ENCODE data around the gene POLR2J3. TPM values are rescaled to one million over a fixed set of nuclear protein-coding genes. Genes with fewer than 3 reads are reported as not detected.
"Not testable (repeated sequence)": the region's sequence is repeated elsewhere in the genome, so short reads cannot be mapped to it uniquely, and the experiment has no call there.

Gene POLR2J3
- total and polyA plus RNA-seq, 7 experiments from 2014 or later: 27.3 to 142 (median 107) TPM

DNA sequence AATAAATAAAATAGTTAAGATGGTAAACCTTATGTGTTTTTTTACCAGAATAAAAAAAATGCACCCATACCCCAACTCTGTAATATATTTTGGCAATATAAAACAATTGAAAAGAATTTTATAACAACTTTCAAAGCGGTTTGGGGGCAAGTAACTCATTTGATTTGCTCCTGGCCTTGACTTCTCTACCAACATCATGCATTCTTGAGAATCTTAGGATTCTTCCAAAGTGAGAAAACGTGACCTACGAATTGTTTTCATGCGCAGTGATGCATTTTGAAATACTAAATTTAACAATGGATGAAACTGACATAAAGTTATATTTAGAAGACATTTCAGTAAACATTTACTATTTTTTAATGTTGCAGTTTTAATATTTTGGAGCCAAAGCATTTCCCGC, 51.6 kb downstream of the POLR2J3 start:
- H3K9me3 ChIP-seq (ENCODE audit: control insufficient read depth in 2 of 3, low read length in 3 of 3); H3K27ac ChIP-seq (ENCODE audit: low read depth, low read length); POLR2A ChIA-PET; CTCF ChIA-PET; H3K4me3 Mint-ChIP-seq; H3K36me3 ChIP-seq (ENCODE audit: control insufficient read depth in 2 of 3, insufficient read depth in 3 of 3, low read length in 3 of 3); H3K4me1 Mint-ChIP-seq; DNase-seq; H3K27me3 ChIP-seq (ENCODE audit: control insufficient read depth in 2 of 2, insufficient read depth in 2 of 2, low read length in 2 of 2); intact Hi-C loops (cut with micrococcal nuclease); H3K36me3 Mint-ChIP-seq; H3K9me3 Mint-ChIP-seq; H3K27ac Mint-ChIP-seq; H3K4me3 ChIP-seq (ENCODE audit: low read length); H3K4me1 ChIP-seq (ENCODE audit: control insufficient read depth in 2 of 2, insufficient read depth in 2 of 2, low read length in 2 of 2); ATAC-seq; H3K27me3 Mint-ChIP-seq: not testable (repeated sequence)

DNA sequence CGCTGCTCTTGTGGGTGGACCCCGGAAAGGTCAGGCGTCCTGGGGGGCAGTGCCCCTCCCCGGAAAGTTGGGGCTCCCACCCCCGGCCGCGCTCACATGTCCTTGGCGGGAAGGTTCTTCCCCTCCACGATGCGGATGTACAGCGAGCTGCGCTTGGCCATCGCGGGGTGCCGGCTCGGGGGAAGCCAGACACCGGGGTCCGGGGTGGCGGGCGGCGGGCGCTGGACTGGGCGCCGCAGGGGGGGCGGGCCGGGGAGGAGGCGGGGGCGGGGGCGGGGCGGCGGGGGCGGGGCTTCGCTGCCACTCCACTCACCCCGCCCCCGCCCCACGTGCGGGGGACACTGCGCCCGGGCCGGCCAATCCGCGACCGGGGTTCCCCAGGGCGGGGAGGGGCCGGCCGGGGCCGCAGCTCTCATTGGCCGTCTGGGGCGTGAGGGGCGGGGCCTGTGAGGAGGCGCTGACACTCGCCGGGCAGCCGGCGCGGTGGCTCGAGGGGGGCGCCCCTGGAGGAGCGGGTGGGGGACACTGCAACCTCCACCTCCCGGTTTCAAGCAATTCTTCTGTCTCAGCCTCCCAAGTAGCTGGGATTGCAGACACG, 54.7 kb downstream of the POLR2J3 start, which contains the start of gene RASA4B:
RASA4B (minus strand) TSS at position 228 of the 598 bp plus-strand sequence; CDS start at position 161, 67 bp downstream.
- ATAC-seq: peak; percentile 99
- not testable (repeated sequence) for H3K4me3 ChIP-seq (ENCODE audit: low read length)

More for the DNA sequence above, 54.7 kb downstream of the POLR2J3 start, which contains the start of gene RASA4B:
- H3K27me3 ChIP-seq (ENCODE audit: control insufficient read depth in 2 of 2, insufficient read depth in 2 of 2, low read length in 2 of 2); POLR2A ChIA-PET; H3K27ac ChIP-seq (ENCODE audit: low read depth, low read length); H3K9me3 Mint-ChIP-seq; H3K27me3 Mint-ChIP-seq; H3K4me1 ChIP-seq (ENCODE audit: control insufficient read depth in 2 of 2, insufficient read depth in 2 of 2, low read length in 2 of 2); H3K36me3 Mint-ChIP-seq; intact Hi-C loops (cut with micrococcal nuclease); H3K36me3 ChIP-seq (ENCODE audit: control insufficient read depth in 2 of 3, insufficient read depth in 3 of 3, low read length in 3 of 3); CTCF ChIA-PET; H3K4me1 Mint-ChIP-seq; H3K9me3 ChIP-seq (ENCODE audit: control insufficient read depth in 2 of 3, low read length in 3 of 3); H3K27ac Mint-ChIP-seq: not testable (repeated sequence)
- H3K4me3 Mint-ChIP-seq: peak within 1 kb of the TSS in 5 of 10 donors; percentile 44 to 76 (median 64)
- peak in 1 of 9 donors; percentile 9 for DNase-seq

Other genes with a start within 250 kb of the POLR2J3 start
- gene SPDYE6, start 216.1 kb downstream of the POLR2J3 start, total RNA-seq: under 1 TPM in 1 of 5 experiments, not detected in 4; 0.51 TPM
- gene SPDYE6, start 216.1 kb downstream of the POLR2J3 start, polyA plus RNA-seq: under 1 TPM; 0.14 to 0.25 TPM
- gene PRKRIP1, start 176.2 kb downstream of the POLR2J3 start, total RNA-seq: 10 to 100 TPM; 36.4 to 58.4 (median 47.0) TPM
- 10 to 100 TPM; 15.7 to 33.2 TPM for gene PRKRIP1, start 176.2 kb downstream of the POLR2J3 start, polyA plus RNA-seq
- gene ORAI2, start 139.0 kb downstream of the POLR2J3 start, total RNA-seq: 10 to 100 TPM; 19.9 to 72.6 (median 26.2) TPM
- 10 to 100 TPM; 29.5 to 33.5 TPM for gene ORAI2, start 139.0 kb downstream of the POLR2J3 start, polyA plus RNA-seq
- gene ALKBH4, start 107.7 kb downstream of the POLR2J3 start, total RNA-seq: 10 to 100 TPM in 3 of 5 experiments, 1 to 10 TPM in 2; 4.0 to 14.3 (median 10.1) TPM
- 10 to 100 TPM; 18.1 to 24.7 TPM for gene ALKBH4, start 107.7 kb downstream of the POLR2J3 start, polyA plus RNA-seq
- 10 to 100 TPM; 12.4 to 25.3 (median 24.7) TPM for gene LRWD1, start 107.6 kb downstream of the POLR2J3 start, total RNA-seq
- gene LRWD1, start 107.6 kb downstream of the POLR2J3 start, polyA plus RNA-seq: 10 to 100 TPM in 1 of 2 donors, 1 to 10 TPM in 1; 8.7 to 18.5 TPM
- gene POLR2J, start 93.7 kb downstream of the POLR2J3 start, total RNA-seq: 10 to 100 TPM; 36.9 to 47.7 (median 41.3) TPM
- 100 to 1,000 TPM in 1 of 2 donors, 10 to 100 TPM in 1; 64.2 to 109 TPM for gene POLR2J, start 93.7 kb downstream of the POLR2J3 start, polyA plus RNA-seq
- gene RASA4B, start 54.8 kb downstream of the POLR2J3 start, total RNA-seq: 10 to 100 TPM; 16.6 to 36.3 (median 24.0) TPM
- gene RASA4B, start 54.8 kb downstream of the POLR2J3 start, polyA plus RNA-seq: 10 to 100 TPM; 11.3 to 15.9 TPM
- 10 to 100 TPM; 22.8 to 85.3 (median 64.6) TPM for gene UPK3BL2, start 28.9 kb downstream of the POLR2J3 start, total RNA-seq
- gene UPK3BL2, start 28.9 kb downstream of the POLR2J3 start, polyA plus RNA-seq: 1 to 10 TPM; 3.4 to 6.7 TPM
- gene SPDYE2, start 21.4 kb downstream of the POLR2J3 start, total RNA-seq: 1 to 10 TPM in 1 of 5 experiments, under 1 TPM in 3, not detected in 1; 0.29 to 1.1 (median 0.32) TPM
- under 1 TPM; 0.33 to 0.35 TPM for gene SPDYE2, start 21.4 kb downstream of the POLR2J3 start, polyA plus RNA-seq
- 100 to 1,000 TPM in 2 of 5 experiments, 10 to 100 TPM in 3; 44.0 to 104 (median 62.9) TPM for gene RASA4, start 44.2 kb upstream of the POLR2J3 start, total RNA-seq
- gene RASA4, start 44.2 kb upstream of the POLR2J3 start, polyA plus RNA-seq: 10 to 100 TPM; 24.6 to 44.1 TPM
- 100 to 1,000 TPM in 2 of 5 experiments, 10 to 100 TPM in 3; 25.9 to 107 (median 49.2) TPM for gene UPK3BL1, start 70.2 kb upstream of the POLR2J3 start, total RNA-seq
- gene UPK3BL1, start 70.2 kb upstream of the POLR2J3 start, polyA plus RNA-seq: 10 to 100 TPM; 26.5 to 27.3 TPM
- gene SPDYE2B, start 77.7 kb upstream of the POLR2J3 start, total RNA-seq: not detected
- not detected for gene SPDYE2B, start 77.7 kb upstream of the POLR2J3 start, polyA plus RNA-seq
- gene POLR2J2, start 99.1 kb upstream of the POLR2J3 start, total RNA-seq: 10 to 100 TPM; 23.9 to 48.2 (median 31.1) TPM
- gene POLR2J2, start 99.1 kb upstream of the POLR2J3 start, polyA plus RNA-seq: 1 to 10 TPM; 3.9 to 6.4 TPM
- 10 to 100 TPM in 2 of 5 experiments, 1 to 10 TPM in 3; 6.2 to 12.8 (median 8.0) TPM for gene FAM185A, start 176.4 kb upstream of the POLR2J3 start, total RNA-seq
- gene FAM185A, start 176.4 kb upstream of the POLR2J3 start, polyA plus RNA-seq: 10 to 100 TPM in 1 of 2 donors, 1 to 10 TPM in 1; 7.4 to 12.4 TPM